ENCODE results near the gene PGM2.

The PGM2 gene

DNA sequence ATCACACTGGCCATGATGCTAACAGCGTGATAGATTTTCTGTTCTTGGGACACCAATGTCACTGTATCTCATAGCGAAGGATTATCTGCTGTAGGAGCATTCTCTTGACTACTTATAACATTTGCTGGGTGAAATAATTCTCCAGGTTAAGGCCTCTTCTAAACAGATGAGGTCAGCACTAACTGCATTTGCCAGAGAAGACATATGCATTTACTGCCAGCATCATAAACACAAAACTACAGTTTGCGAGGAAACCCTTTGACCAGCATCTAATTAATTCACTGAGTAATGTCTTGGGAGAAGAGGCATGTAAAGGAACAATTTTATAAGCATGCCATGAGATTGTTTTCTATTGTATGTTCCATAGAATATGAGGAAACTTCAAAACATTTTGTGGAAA lies 78.3 kb downstream of the PGM2 start:
- DNase-seq = no peak

DNA sequence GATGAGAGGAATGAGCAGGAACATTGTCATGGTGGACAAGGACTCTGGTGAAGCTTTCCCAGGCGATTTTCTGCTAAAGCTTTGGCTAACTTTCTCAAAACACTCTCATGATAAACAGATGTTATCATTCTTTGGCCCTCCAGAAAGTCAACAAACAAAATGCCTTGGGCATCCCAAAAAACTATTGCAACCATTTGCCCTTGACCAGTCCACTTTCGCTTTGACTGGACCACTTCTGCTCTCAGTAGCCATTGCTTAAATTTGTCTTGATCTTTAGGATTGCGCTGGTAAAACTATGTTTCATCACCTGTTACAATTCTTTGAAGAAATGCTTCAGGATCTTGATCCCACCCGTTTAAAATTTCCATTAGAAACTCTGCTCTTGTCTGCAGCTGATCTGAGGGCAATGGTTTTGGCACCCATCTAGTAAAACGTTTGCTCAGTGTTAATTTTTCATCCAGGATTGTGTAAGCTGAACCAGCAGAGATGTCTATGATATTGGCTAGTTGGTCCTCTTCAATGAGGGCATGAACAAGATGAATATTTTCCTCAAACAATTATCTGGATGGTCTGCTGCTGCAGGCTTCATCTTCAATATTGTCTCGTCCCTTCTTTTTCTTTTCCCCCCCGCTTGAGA lies 79.2 kb downstream of the PGM2 start:
- no peak for DNase-seq

DNA sequence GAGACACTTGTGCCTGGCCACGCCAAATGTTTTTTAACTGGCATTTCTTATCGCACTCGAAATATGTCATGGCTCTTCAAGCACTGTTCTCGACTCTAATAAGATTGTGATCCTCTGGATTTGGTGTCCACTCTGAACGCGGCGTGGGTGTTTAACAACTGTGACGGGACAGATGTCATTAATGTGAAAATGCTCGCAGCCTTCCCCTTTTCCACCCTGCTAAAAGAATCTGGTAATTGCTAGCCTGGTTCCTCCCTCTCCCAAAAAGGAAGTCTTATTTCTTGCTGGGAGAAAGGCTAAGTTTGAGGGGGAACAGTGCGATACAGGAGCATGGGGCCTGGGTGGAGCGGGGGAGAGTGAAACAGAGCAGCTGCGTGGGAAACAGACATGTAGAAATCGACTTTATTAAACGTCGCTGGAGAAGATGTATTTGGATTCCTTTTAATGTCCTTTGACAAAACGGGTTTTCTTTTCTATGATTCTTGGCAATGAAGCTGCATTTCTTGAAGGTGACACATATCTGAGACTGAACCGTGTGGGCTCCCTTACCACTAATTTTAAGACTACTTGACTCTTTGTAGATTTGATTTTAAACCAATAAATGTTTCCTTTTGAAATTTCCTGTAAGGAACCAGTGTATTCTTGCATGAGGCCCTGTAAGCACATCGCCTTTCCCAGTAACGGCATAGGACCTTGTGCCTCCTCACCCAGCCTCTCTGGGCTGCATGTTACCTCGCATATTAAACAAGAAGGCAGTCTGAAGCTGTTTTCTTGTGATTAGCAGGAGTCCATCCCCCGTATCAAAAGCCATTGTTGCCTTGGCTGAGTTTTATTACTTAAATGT lies 82.2 kb downstream of the PGM2 start:
- DNase-seq = no peak

DNA sequence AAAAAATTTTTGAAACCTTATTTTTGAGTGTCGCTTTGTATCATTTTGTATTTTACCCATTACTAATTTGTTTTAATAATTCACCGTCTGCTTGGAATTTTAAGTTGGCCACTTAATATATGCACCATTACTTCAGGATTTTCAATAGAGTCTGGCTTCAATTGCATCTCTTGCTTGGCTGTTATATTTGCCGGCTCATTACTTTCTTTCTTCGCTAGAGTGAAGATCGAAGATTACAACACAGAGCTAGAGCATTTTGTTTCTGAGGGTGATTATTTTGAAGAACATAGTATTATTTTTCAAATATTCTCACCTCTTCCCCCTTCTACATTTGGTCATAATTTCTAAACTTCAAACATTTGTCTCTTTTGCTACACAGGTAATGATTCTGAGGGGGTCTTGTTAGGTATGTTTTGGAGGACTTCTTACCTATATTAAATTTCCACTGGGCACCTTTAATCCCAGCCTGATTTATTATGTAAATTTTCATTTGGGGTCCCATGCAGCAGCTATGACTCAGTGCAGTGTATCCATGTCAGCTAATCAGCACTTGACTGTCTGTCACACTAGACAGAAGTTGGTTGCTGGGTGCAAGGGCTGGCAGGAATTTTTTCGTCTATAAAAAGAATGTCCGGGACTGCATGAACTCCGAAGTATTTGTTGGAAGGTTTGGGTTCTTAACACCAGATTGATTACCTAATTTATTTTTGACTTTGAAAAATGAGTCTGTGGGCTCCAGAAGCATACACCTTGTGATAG lies 83.0 kb downstream of the PGM2 start:
- DNase-seq = no peak

DNA sequence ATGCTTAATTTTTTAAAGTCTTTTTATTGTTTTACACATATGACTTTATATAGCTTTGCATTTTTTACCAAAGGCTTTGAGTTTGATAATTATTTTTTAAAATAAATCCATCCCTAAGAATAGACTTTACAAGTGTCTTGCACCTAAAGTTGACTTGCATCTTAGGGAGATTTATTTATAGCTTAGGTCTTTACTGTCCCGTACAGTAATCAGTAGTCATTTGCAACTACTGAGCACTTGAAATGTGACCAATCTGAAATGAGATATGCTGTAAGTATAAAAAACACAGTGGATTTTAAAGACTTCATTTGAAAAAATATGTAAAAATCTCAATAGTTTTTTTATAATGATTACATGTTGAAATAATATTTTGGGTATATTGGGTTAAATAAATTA lies 83.6 kb downstream of the PGM2 start:
- DNase-seq = no peak
